ENCODE measurements around the gene CDH7. TPM values are rescaled to one million over a fixed set of nuclear protein-coding genes. Genes with fewer than 3 reads are reported as not detected.

Gene CDH7
- 0.79 TPM for total RNA-seq

- DNase-seq, result no peak
Measured at GRCh38 chr18:65750389-65751154, at the start of gene CDH7. TSS of gene CDH7 (plus strand) at chr18:65751012. CDS start at chr18:65762843, 11,831 bp downstream.

GRCh38 chr18:65704046-65704445 lies 46.8 kb upstream of the CDH7 start:
- DNase-seq, result no peak

GRCh38 chr18:65706646-65707045 lies 44.2 kb upstream of the CDH7 start:
- DNase-seq, result no peak

DNA sequence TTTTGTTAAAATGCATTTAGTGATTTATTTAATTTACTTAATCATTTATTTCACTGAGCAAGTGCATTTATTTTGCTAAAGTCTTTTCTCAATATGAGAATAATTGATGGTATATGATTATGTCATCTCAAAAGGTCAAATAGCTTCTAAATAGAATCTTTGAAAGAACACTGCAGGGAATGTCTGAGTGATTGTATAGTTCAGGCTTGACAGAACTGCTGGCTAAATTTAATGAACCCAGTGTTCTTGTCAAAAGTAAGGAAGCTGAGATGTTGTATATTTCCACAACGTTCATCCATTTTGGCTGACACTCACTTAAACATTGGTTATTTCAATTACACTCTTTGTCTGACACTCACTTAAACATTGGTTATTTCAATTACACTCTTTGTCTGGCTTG lies 39.3 kb upstream of the CDH7 start:
- no peak for DNase-seq

- DNase-seq, result no peak
Measured at GRCh38 chr18:65721619-65722018, 29.2 kb upstream of the CDH7 start.

GRCh38 chr18:65725251-65726050 lies 25.4 kb upstream of the CDH7 start:
- DNase-seq, result no peak

- peak; percentile 33 for DNase-seq
Measured at GRCh38 chr18:65735155-65735554, 15.7 kb upstream of the CDH7 start.

GRCh38 chr18:65737471-65737955 lies 13.3 kb upstream of the CDH7 start:
- DNase-seq, result no peak

GRCh38 chr18:65746936-65747335 lies 3.9 kb upstream of the CDH7 start:
- DNase-seq, result no peak

- DNase-seq, result no peak
Measured at GRCh38 chr18:65748321-65748720, 2.5 kb upstream of the CDH7 start.

GRCh38 chr18:65749841-65750240 lies 971 bp upstream of the CDH7 start:
- no peak for DNase-seq

DNA sequence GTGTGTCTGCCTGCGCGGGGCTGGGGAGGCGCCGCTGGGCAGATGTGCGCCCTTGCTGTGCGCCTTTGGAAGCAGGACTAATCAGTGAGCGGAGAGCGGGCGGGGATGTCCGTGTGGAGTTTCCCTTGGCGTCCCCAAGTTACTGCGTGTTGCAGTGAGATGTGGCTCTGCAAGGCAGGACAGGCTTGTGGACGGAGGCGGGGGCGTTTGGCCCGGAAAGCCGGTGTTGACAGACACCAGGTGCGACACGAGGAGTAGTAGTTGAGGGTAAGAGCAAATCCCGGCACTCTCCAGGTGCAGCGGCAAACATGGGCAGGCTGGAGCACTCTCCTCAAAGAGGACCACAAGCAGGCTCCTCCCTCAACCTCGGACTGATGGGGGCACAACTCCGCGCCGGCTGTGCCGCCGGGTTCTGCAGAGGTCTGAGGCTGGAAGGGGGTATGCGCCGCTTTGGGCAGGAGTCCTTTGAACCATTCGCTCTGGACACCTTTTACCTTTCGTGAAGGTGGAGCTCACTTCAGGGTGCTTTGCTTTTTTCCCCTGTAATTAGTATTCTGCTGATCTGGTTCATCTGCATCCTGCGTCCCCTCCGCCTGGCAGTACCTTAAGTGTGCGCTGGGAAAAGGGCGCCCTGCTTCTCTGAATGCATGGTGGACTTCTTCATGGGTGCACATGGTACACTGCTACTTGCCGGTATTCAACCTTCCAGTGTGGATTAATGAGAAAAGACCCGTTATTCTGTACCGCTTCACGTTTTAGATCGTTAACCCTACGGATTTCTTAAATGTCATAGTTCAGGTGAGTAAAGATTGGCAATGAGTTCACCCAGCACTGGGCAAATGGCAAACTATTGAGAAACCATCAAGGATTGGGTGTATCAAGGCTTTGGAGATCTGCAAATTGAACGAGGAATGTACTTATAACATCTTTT lies 608 bp downstream of the CDH7 start:
- no peak for DNase-seq

- DNase-seq, result no peak
Measured at GRCh38 chr18:65752625-65753325, 2.0 kb downstream of the CDH7 start.

- peak; percentile 7 for DNase-seq
Measured at GRCh38 chr18:65753520-65753919, 2.7 kb downstream of the CDH7 start.

DNA sequence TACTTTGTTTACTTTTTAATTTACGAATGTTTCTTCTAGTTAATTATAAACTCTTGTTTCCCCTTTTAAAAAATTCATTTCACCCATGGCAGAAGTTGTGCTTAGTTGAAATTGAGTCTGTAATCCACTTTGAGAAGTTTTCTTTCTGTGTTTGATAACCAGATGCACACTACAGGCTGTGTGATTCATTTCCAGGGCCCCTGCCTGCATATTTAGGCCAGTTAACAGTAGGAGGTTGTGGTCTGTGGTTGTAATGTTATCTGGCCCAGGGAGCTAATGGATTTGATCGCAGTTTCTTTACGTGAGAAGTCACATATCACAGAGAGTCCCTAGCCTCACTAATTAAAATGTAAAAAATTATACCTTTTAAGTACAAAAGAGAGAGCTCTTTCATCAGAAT lies 3.3 kb downstream of the CDH7 start:
- no peak for DNase-seq

DNA sequence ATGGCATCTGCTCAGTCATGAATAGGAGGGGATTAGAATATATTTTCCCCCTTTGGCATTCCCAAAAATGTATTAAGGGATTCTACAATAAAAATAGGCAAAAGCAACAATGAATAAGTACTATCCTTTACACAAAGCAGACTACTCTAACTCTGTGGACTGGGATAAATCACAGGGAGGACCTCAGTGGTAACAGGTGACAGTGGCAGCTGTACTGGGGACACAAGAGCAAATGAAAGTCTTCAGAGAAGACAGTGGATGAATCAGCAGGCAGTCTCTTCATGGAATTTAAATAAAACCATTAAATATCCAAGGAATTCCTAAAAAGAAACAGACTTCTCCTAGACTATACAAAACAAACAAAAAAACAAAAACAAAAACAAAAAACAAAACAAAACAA lies 4.8 kb downstream of the CDH7 start:
- DNase-seq, result no peak

DNA sequence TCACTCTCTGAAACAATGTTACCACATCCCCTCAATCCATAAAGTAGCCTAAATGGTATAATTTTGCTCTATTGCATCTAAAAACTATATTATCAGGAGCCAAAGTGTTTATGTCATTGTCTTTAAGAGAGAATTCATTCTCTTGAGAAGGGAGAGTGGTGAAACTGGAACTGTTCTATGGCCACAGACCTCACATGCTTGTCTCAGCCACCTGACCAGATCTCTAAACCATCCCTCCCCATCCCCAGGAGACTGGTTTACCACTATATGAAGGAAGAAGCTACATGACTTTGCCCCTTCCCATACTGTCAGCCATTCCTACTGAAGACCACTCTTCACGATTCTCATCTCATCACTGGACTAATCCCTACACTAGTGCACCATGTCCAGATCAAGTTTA lies 9.6 kb downstream of the CDH7 start:
- no peak for DNase-seq

DNA sequence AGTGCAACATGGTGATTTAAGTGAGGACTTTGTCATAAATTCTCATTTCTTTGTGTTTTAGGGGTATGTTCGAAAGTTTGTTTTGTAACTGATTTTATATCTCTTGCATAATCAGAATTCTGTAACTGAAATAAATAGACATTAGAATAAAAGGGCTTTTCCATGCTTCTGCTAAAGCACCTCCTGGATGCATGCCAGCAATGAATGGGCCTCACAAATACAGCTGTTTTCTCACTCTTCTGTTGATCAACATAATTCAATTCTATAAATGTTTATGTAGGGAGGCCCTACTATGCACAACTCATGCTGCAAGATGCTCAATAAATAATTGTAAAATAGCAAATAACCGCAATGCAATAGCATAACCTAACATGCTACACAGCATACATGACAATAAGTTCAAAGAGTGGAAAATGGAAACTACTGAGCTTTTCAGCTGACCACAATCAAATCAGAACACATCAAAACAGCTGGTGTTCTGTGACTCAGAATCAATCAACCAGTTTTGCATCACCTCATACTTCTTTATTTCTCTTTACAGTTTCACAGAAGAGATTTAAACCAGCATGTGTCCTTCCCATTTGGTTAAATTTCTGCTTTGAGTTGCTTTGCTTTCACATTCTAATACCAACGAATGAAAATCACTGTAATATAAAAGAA lies 11.0 kb downstream of the CDH7 start:
- DNase-seq, result no peak

DNA sequence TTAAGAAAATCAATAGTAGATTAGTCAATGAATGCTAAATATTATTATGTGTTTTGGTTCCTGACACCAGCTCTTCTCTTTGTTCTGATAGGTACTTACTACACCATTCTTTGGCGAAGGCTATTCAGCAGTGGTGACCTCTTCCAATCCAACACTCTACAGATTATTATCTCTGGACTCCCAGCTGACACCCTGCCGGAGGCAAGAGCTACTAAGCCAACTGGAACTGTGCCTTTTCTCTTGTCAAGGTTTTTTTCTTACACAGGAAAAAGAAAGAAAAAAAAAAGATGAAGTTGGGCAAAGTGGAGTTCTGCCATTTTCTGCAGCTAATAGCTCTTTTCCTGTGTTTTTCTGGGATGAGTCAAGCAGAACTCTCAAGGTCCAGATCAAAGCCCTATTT lies 11.7 kb downstream of the CDH7 start:
- no peak for DNase-seq

DNA sequence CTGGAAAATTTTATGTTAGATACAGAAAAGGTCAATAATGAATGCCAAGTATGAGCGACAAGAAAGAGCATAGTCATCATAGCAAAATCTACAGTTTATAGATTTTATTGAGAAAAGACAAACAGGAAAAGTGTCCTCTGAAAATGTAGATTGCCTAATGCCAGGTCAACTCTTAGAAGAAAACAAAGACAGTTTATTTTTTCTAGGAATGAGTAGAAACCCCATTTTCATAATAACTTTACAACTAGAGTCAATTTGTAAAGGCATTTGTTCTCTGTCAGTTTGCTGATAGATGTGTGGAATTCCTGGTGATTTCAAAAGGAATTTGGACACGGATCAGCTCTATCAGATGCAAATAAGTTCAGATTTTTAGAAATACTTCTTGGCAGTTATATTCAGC lies 16.6 kb downstream of the CDH7 start:
- DNase-seq, result no peak

GRCh38 chr18:65768120-65768778 lies 17.4 kb downstream of the CDH7 start:
- no peak for DNase-seq

Measured in skin of body (tissue), 2 donors.